NCI-H2081 (cell line): ENCODE measurements around the gene RFX2.

Experiments
- DNase-seq, 2 experiments: peaks; one replicate each; lab custom pipeline; 2025; lab: John Stamatoyannopoulos, UW

The RFX2 gene

DNA sequence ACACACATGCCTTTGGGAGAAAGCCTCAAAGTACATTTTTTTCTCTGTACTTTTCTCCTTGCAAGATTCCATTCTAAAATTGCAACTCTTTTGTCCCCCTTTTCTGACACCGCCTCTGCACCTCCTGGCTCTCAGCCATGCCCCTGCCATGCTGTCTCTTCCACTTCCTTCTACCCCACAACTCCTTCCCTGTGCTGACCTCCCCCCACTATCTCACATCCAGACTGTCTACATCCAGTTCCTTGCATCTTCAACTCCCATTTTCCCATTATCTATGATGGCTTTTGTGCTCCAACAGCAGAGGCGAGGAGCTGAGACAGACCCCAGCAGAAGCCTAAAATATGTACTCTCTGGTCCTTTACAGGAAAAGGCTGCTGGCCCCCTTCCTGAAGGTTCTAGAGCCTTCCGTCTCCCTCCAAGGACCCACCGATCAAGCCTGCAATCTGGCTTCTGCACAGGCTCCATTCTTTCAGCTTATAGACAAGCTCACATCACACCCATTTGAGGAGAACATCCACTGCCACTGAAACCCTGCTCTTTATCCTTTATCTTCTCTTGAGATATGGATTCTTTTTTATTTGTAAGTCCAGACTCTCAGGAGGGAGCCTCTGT lies 50.2 kb downstream of the RFX2 start:
- DNase-seq: no peak

DNA sequence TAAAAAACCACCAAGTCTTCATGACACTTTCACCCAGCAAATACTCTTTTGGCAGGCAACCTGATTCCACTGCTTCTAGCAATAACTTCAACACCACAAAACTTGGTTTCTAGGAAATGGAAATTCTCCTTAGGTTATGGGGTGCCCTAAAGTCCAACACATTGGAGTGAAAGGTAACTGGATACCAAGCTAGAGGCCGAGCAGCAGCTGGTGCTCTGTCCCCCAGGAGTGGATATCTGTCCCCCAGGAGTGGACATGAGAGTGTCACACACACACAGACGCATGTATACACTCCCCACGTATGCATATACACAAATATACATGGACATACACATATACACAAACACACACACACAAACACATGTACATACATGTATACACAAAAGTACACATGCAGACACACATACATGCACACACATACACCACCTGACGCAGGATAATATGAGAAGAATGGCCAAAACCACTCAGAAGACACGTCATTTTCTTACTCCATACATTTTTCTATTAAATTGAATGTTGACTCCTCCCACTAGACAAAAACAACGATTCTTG lies 50.8 kb downstream of the RFX2 start:
- DNase-seq: no peak

DNA sequence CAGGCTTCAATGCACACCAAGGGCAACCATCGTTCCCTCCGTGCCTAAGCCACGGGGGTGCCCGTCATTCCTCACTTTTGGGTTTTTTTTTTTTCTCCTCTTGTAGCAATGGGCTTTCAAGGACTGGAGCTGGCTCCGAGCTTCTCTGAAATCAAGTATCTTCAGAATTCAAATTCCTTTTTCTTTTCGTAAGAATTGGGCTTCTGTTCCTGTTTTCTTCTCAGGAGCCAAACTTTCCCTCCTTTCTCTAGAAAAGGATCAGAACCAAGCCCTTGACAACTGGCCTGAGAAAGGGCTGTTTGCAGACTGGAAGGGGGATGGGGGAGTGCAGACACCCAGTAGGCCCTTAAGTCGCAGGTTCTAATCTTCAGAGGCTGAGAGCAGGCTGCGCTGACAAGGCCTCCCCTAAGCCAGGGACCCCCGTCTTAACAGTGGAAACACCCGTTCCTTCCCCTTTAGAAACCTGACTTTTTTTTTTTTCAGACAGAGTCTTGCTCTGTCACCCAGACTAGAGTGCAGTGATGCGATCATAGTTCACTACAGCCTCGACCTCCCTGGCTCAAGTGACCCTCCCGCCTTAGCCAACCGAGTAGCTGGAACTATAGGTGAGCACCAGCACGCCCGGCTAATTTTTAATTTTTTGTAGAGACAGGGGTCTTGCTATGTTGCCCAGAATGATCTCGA lies 51.6 kb downstream of the RFX2 start:
- no peak for DNase-seq

DNA sequence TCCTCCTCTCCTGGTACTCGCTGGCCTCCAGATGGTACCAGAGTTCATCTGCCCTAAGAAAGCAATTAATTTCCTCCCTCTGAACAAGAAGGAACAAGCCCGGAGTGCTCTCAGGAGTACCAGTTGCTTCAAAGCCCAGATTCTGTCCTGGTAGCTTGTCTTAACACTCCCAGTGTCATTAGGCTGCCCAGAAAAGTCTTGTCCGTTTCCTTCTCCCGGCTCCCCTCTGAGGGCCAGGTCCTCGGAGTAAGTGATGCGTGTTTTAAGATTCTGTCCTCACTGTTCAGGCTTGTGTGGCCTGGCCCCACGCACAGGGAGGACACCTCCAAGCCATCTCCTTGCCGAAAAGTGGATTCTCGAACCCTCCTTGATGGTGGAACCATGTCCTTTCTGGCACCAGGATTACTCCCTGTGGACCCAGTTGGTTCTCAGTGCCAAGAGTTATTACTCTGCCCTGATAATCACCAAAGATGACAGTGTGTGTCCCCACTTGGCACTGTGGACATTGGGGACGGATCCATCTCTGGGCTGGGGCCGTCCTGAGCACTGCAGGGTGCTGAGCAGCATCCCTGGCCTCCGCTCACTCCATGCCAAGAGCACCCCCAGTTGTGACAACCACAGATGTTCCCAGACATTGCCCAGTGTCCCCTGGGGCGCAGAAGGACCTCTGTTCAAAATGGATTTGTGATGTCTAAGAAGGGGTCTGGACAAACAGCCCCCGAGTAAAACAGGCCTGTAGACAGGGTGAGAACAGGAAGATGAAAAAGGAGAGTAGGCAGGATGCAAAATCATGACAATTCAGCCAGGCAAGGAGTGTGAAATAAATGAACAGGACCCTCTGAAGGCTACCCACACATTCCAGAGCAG lies 52.4 kb downstream of the RFX2 start:
- DNase-seq: peak in 1 of 2 experiments; percentile 49

DNA sequence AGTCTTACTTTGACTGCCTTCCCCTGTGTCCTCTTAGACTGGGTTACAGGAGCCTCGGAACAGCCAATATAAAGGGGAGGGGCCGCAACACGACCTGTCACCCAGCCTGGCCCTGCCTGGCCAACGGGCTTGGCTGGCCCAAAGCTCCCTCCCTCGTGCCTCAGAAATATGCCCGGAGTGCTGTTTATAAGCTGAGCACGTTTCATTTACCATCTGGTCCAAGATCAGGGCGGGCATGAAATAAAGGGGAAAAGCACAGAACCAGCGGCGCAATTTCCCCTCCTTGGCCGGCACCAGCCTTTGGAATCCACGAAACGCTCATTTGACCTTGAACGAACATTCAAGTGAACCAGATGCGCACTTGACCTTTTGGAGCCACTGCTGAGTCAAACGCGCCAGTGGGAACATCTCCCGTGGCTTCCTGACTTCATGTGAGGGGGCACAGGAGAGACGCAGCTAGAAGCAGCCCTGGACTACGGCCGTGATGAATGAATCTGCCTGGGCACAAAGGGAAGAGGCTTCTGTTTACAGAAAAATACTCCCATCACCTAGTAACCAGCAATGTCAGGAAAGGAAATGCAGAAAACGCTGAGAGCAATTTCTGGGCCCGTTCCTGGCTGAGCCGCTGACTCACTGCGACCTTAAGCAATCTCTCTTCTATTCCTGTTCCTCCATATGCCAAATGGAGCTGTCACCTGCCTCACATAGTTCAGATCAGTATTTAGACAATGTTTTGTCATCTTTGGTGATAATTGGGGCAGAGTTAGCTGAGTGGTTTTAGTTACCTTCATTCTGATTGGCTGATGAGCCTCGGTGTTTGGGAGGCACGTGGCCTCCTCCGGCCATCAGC lies 53.3 kb downstream of the RFX2 start:
- peak; percentile 69 to 80 for DNase-seq

DNA sequence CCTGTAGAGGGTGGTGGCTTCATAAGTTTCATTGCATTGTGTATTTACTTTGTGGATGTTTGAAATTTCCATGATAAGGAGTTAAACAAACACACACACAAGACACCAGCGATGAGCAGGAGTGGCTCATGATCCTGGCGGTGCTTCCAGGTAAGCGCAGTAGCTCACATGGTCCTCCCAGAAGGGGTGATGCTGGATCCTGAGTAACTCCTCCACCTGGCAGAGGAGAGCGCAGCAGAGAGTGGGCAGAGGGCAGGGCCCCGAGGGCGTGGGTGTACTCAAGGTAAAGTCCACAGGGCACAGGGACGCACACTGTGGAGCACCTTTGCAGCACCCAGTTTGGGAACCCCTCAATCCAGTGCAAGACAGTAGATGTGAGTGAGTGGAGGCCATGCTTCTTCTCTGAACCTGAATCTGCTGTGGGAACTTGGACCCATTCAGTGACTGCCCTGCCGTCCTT lies 54.0 kb downstream of the RFX2 start:
- DNase-seq: peak in 1 of 2 experiments; percentile 25

DNA sequence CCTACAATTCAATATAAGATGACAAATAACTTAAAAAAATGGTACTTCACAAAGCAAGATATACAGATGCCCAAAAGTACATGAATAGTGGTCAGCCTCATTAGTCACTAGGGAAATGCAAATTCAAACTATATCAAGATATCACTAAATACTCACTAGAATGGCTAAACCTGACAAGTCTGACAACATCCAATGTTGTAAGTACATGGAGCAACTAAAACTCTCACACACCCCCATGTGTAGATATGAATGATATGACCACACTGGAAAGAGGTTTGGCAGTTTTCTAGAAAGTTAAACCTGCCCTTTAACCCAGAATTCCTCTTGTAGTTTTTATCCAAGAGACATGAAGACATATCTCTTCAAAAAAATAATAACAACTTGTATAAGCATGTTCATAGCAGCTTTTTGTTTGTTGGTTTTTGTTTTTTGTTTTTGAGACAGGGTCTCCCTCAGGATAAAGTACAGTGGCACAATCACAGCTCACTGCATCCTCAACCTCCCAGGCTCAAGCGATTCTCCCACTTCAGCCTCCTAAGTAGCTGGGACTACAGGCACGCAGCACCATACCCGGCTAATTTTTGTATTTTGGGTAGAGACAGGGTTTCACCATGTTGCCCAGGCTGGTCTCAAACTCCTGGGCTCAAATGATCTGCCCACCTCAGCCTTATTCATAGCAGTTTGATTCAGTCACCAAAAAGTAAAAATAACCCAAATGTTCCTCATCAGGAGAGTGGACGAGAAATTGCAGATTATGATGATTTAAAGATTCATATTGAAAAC lies 55.1 kb downstream of the RFX2 start:
- no peak for DNase-seq

DNA sequence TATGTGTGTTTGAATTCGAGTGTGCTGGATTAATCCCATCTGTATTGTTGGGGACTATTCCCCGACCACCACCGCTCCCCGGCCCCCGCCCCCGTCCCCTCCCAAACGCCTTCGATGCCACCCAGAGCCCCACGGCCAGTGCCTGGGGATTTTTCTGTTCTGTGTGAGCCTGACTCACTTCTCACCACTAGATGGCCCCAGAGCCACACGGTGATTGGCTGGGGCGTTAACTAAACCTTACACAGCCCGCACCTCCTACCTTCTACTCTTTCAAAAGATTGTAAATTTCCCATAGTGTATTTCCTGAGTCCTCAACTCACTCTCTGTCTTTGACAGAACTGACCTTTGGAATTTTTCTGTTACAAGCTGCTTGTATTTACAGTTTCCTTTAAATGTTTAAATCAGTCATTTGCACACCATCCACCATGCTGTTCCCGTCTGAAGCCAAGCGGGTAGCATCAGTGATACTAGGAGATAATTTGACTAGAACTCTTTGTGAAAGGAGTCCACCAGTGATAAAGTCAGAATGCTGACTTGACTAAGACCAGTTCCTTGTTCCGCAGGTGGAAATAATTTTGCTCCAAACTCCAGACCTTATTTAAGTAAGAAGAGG lies 61.4 kb downstream of the RFX2 start:
- DNase-seq: peak; percentile 80 to 84

DNA sequence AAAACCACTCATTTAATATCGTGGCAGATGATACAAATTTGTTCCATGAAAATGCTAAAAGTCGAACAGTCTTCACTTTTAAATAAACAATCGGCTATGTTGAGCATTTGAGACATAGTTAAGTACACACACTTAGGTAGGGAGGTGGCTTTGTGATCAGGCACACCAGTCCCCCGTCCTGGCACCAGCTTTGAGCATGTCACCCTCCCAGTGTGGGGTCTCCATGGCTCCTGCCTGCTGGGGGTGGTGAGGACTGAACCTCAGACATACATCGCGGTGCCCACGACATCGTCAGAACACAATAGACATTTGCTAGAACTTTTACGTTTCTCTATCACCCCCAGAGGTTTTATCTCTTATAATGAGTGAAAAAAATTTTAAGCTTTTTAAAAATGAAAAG lies 62.0 kb downstream of the RFX2 start:
- peak in 1 of 2 experiments; percentile 29 for DNase-seq

DNA sequence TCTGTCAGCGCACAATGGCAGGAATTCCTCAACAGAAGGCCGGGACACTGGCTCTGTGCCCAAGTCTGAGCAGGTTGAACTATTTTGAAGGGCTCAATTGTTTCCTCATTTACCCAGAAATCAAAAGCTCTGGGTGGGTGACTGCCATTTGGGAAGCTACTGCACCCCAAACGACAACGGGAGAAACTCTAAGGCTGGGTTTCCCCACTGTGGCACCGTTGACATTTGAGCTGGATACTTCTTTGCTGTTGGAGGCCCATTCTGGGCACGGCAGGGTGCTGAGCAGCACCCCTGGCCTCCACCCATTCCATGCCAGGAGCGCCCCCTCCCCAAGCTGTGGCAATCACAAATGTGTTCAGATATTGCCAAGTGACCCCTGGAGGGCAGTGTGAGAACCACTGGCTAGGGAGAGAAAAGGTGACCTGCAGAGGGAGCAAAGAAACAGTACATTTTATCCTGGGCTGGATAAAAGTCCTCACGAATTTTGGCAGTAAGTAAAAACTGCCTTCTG lies 62.5 kb downstream of the RFX2 start:
- DNase-seq: peak; percentile 59 to 72

DNA sequence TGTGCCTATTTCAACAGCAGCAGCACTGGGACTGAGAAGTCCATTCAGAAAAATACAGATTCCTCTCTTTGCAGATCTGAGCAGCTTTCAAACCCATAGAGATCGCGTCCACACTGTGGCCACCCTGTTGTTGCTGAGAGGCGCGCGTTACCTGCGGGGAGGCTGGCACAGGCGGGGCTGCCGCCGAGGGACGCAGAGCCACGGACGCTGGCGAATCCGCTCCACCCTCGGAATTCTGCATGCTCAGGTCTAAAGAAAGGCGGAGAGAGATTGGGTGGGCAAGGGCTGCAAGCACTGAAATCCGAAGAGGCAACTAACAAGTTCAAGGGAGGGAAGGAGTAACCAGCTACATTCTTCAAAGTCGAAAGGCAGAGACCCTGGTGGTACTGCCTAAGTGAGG lies 63.0 kb downstream of the RFX2 start:
- no peak for DNase-seq

DNA sequence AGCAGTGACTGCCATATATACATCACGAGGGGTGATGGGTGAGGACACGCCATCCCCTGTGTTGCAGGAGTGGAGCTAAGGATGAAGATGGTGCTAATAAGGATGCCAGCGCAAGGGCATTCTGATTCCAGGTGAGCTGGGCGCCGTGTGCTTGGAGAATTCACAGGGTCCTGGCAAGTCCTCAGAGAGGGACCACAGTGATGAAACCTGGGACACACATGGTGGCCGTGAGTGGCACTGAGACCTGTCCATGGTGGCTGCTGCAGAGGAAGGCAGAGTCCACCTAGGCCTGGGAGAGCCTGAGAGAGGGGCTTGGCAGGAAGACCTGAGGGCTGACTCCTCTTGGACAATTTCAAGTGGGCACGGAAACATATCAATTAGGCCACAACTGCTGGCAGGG lies 65.2 kb downstream of the RFX2 start:
- DNase-seq: no peak

DNA sequence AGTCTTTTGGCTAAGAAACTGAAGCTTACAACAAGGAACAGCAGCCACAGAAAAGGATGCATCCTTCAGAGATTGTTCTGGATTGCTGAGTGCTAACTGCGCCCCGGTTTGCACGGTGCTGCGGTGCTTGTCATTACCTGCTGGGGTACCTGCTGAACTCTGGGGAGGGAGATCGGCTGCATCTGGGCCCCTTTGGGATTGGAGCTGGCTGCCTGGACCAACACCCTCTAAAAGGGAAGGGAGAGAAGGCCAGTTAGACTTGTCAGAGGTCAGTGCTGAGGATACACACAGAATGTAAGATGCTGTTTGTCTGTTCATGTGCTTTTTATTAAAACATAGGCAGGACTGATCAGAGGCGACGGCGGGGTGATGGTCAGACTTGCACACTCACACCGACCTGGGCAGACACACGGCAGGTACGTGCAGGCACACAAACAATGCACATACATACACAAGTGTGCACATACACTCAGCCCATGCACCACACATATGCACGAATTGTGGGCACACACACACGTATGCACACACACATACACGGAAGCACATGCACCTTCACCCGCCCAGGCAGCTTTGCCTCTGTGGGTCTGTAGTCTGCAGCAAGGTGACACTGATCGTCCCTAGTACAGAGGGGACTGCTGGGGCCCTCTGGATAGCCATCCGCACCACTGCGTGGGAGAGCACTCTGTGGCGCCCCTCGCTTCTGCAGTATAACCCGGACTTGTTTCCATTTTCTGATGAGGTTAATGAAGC lies 66.1 kb downstream of the RFX2 start:
- no peak for DNase-seq

DNA sequence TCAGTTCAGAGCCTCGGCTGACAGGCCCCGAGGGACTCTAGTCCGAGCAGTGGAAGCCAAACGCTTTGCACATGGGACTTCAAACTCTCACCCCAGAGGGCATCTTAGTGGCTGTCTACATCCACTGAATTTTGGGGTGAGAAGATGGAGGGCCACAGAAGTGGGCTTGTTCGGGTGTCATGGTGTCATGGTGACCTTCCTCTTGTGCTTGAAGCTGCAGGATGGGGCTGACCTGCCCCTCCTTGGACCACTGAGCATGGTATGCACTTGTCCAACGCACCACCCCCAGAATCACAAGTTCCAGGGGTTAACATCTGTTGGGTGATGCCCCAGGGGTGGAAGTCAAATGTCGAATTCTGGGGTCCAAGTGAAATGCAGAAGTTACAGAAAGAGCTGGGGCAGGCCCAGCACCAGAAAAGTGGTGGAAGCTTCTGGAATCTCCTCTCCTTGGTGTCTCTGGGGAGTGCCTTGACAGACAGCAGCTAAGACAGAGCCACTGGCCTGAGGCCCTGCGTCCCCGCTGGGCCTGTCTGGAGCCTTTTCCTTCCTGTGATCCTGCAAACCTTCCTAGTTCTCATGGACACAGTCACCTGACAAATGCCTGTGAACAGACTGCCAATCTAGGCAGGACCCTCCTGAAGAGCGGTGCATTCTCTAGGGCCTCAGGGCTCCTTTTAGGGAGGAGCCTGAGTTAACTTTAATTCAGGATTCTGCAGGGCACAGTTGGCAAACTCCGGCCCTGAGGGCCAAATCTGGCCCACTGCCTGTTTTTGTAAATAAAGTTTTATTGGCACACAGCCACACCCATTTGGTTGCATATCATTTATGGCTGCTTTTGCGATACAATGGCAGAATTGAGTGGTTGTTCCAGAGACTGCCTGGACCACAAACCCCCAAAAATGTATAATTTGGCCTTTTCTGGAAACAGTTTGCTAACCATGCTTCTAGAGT lies 67.2 kb downstream of the RFX2 start:
- DNase-seq: no peak

DNA sequence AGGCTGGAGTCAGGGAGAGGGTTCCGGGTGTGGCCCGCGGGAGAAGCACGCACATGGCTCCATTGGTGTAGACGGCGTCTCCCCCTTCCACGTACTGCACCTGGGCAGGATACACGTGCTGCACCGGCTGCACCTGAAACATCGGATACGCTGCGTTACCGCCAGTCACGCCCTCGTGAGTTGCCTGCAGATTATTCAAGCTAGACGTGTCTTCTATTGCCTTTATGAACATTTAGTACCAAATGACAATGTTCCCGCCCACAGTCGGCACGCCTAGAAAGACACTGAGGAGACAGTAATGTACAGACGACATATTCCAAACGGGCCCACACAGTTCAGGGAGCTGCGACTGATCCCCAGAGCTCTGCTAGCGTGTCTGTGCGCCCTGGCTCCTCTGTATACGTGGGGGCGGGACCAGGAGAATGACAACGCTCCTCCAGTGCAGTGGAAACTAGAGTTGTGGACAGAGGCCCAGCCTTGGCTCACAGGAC lies 68.3 kb downstream of the RFX2 start:
- DNase-seq: no peak

DNA sequence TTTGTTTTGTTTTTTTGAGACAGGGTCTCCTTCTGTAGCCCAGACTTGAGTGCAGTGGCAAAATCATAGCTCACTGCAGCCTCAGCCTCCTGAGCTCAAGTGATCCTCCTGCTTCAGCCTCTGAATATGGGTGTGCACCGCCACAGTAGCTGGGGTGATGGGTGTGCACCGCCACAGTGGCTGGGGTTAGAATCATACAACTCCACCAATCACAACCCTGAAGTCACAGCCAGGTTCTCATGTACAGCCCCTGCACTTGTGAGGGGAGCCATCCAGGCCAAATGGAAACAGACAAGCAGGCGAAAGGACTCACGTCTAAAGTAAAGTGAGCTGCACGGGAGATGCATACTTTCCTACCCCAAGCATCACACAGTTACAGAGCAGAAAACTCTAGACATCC lies 69.2 kb downstream of the RFX2 start:
- no peak for DNase-seq

DNA sequence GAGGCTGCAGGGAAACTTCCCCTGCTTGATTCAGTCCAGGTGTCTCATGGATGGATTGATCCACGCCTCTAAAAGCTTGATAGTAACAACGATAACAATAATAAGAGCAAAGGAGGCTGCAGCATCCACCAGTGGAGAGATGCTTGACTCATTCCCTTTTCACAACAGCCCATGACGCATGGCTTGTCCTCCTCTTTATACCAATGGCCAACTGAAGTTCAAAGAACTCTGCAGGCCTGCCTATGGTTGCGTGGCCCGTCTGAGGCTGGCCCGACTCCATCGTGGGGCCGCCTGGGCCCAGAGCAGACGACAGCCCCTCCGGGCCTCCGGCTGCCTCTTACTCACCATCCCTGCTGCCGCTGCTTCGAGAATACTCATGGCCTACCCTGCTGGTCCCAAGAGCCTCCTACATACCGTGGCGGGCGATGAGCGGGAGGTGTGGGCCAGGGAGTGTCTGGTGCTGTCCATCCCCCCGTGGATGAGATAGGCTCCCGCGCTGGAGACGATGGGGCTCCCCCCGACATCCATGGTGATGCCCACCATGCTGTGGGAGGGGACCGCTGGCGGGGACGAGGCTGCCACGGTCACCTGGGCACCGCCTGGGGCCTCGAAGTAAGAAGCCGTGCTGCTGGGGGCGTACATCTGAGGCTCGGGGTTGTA lies 70.6 kb downstream of the RFX2 start:
- no peak for DNase-seq
